GM12878 (cell line): ENCODE results near the gene GCA. TPM values are rescaled to one million over a fixed set of nuclear protein-coding genes. Genes with fewer than 3 reads are reported as not detected.

Experiments
- ATAC-seq: fragments of 200-7000 bp; cut with Tn5 transposase; 3 replicates; pipeline ENCODE4 v1.9.1; 2020; ENCODE audit warnings: mild to moderate bottlenecking, moderate library complexity
- BruUV-seq: library from RNA; stranded (reverse); fragments of 400-500 nt; replicated peaks from 2 replicates; lab custom pipeline; 2021; lab: Mats Ljungman, UMichigan
- CTCF ChIA-PET: fragments of 300-600 bp; sonication (Branson Sonifier 250); formaldehyde crosslinking; extraction: SDS; loops from one replicate; lab custom pipeline; 2021; ENCODE audit warnings: inconsistent platforms; lab: Yijun Ruan, JAX
- POLR2A ChIA-PET: fragments of 350-600 bp; formaldehyde crosslinking; extraction: SDS; loops from one replicate; lab custom pipeline; 2021; ENCODE audit warnings: inconsistent platforms; lab: Charles Lee
- RAD21 ChIA-PET: fragments of 300-600 bp; sonication (Branson Sonifier 250); formaldehyde crosslinking; loops from one replicate; lab custom pipeline; 2023; ENCODE audit warnings: antibody characterized with exemption; ENCODE audit not compliant: unreplicated experiment; lab: Charles Lee
- SMC1A ChIA-PET: fragments of 300-600 bp; sonication (Branson Sonifier 250); formaldehyde crosslinking; loops from one replicate; lab custom pipeline; 2023; ENCODE audit not compliant: unreplicated experiment, uncharacterized antibody; lab: Charles Lee
- DNase-seq: peaks from one replicate; pipeline ENCODE4 v3.0.0-alpha.2; 2011; ENCODE audit warnings: low read depth, low spot score
- FAIRE-seq: peaks from 3 replicates; lab custom pipeline; 2011; peaks lifted over from hg19 to GRCh38; lab: Jason Lieb, UNC
- H2AFZ ChIP-seq: 2 replicates; pipeline ENCODE4 v1.6.0; 2011; ENCODE audit warnings: low read depth, low read length, control low read depth; ENCODE audit not compliant: control insufficient read depth
- H3K27ac ChIP-seq: 2 replicates; pipeline ENCODE4 v1.5.1; 2011; ENCODE audit warnings: control low read depth; ENCODE audit not compliant: control insufficient read depth, insufficient read depth
- H3K27me3 ChIP-seq, 2 experiments: replicated peaks in 1 of 2; 2 replicates each; pipeline versions ENCODE4 v1.6.0 to v1.6.1; 2011; ENCODE audit warnings: low read length in 1 of 2; ENCODE audit not compliant: control insufficient read depth in 2 of 2, insufficient read depth in 2 of 2
- H3K36me3 ChIP-seq, 2 experiments: 2 replicates each; pipeline ENCODE4 v1.5.1; 2011; ENCODE audit warnings: low read length in 1 of 2; ENCODE audit not compliant: control insufficient read depth in 2 of 2, insufficient read depth in 2 of 2
- H3K4me1 ChIP-seq: 2 replicates; pipeline ENCODE4 v1.6.1; 2011; ENCODE audit warnings: mild to moderate bottlenecking, low read length, moderate library complexity, mixed read lengths; ENCODE audit not compliant: control insufficient read depth, insufficient read depth
- H3K4me2 ChIP-seq: 2 replicates; pipeline ENCODE4 v1.6.0; 2011; ENCODE audit warnings: control low read depth; ENCODE audit not compliant: control insufficient read depth, insufficient read depth
- H3K4me3 ChIP-seq: fragments of 200-600 bp; sonication (generic); 2 replicates; pipeline ENCODE4 v1.5.1; 2016
- H3K79me2 ChIP-seq: 2 replicates; pipeline ENCODE4 v1.6.0; 2011; ENCODE audit warnings: low read length; ENCODE audit not compliant: control insufficient read depth, insufficient read depth
- H3K9ac ChIP-seq: 2 replicates; pipeline ENCODE4 v1.8.0; 2011; ENCODE audit warnings: low read length, control low read depth, mixed read lengths; ENCODE audit not compliant: control insufficient read depth, insufficient read depth
- H3K9me3 ChIP-seq: replicated peaks from 3 replicates; pipeline ENCODE4 v1.5.1; 2011; ENCODE audit warnings: mild to moderate bottlenecking, low read length; ENCODE audit not compliant: control insufficient read depth, insufficient read depth
- H4K20me1 ChIP-seq: 2 replicates; pipeline ENCODE4 v1.6.0; 2011; ENCODE audit not compliant: control insufficient read depth, insufficient read depth
- ASH2L ChIP-seq: fragments of 300-600, 200-600 bp; sonication (generic); IDR thresholded peaks from 2 replicates; pipeline ENCODE4 v1.6.1; 2017; ENCODE audit warnings: low read depth, mild to moderate bottlenecking, borderline replicate concordance
- CBX5 ChIP-seq: sonication (generic); IDR thresholded peaks from 2 replicates; pipeline ENCODE4 v1.6.1; 2016; ENCODE audit warnings: low read depth, moderate library complexity, mild to moderate bottlenecking, inconsistent platforms
- EED ChIP-seq: sonication (generic); IDR thresholded peaks from 2 replicates; pipeline ENCODE4 v1.6.1; 2016; ENCODE audit warnings: antibody characterized with exemption, low read depth
- FOXM1 ChIP-seq: IDR thresholded peaks from 2 replicates; pipeline ENCODE4 v1.6.1; 2012; ENCODE audit warnings: low read depth, mild to moderate bottlenecking, inconsistent platforms, low read length, moderate library complexity
- HDGF ChIP-seq: fragments of 450-650 bp; IDR thresholded peaks from 2 replicates; pipeline ENCODE4 v1.6.1; 2016; ENCODE audit warnings: antibody characterized with exemption
- MEF2B ChIP-seq: fragments of 450-650 bp; IDR thresholded peaks from 2 replicates; pipeline ENCODE4 v1.6.1; 2018; ENCODE audit warnings: mild to moderate bottlenecking, moderate library complexity; ENCODE audit not compliant: partially characterized antibody, poor library complexity, severe bottlenecking
- NFIC ChIP-seq: IDR thresholded peaks from 2 replicates; pipeline ENCODE4 v1.6.1; 2012; ENCODE audit warnings: low read depth, mild to moderate bottlenecking, inconsistent platforms, low read length, moderate library complexity
- POU2F2 ChIP-seq: IDR thresholded peaks from 3 replicates; pipeline ENCODE4 v1.6.1; 2011; ENCODE audit warnings: low read depth, mild to moderate bottlenecking, low read length, borderline replicate concordance
- RAD21 ChIP-seq: IDR thresholded peaks from 2 replicates; pipeline ENCODE4 v1.6.1; 2011; ENCODE audit warnings: mild to moderate bottlenecking, low read depth, low read length, moderate library complexity; ENCODE audit not compliant: insufficient read depth
- SMAD1 ChIP-seq: fragments of 450-650 bp; IDR thresholded peaks from 2 replicates; pipeline ENCODE4 v1.6.1; 2018; ENCODE audit warnings: mild to moderate bottlenecking, low read depth; ENCODE audit not compliant: partially characterized antibody
- SMC3 ChIP-seq: IDR thresholded peaks from 2 replicates; pipeline ENCODE4 v1.6.1; 2011; ENCODE audit warnings: low read length, improper control_type of control experiment, borderline replicate concordance
- USF1 ChIP-seq: IDR thresholded peaks from 2 replicates; pipeline ENCODE4 v1.6.1; 2011; ENCODE audit warnings: borderline replicate concordance, low read depth, mild to moderate bottlenecking, moderate library complexity, mixed read lengths, low read length; ENCODE audit not compliant: insufficient read depth; ENCODE audit errors: extremely low read length
- ZBED1 ChIP-seq: IDR thresholded peaks from 2 replicates; pipeline ENCODE4 v1.6.1; 2016; ENCODE audit warnings: borderline replicate concordance
- ZNF24 ChIP-seq: fragments of 450-650 bp; IDR thresholded peaks from 2 replicates; pipeline ENCODE4 v1.6.1; 2017; ENCODE audit warnings: antibody characterized with exemption, mild to moderate bottlenecking
- WGBS: methylation state at CpG from one replicate; pipeline ENCODE4 v1.1.6; 2016; ENCODE audit warnings: low lambda C conversion rate; ENCODE audit not compliant: insufficient replicate concordance, insufficient coverage; ENCODE audit errors: missing lambda C conversion rate; 5-methylcytosine and 5-hydroxymethylcytosine counted together
- in situ Hi-C: fragments of 300-500 bp; cut with MboI; formaldehyde crosslinking; loops from 9 replicates; pipeline ENCODE4 v1.14.3; 2018; ENCODE audit warnings: mixed read lengths
- intact Hi-C: fragments of 100-400 bp; cut with micrococcal nuclease; formaldehyde crosslinking; loops from one replicate; pipeline ENCODE4 v1.14.2; 2022; ENCODE audit not compliant: unreplicated experiment
- polyA plus RNA-seq, 11 experiments: library from polyadenylated mRNA; depleted of rRNA in 4 of 11; unstranded in 6 of 11; stranded (reverse) in 5 of 11; fragments of >200 nt; fragmentation: Nextera tagmentation in 4 of 11; fragmentation: Illumina TruSeq in 1 of 11; extraction: Ambion mirVana in 4 of 11; extraction: Trizol in 1 of 11; gene quantifications; 1 replicate in 1 of 11; 2 replicates in 10 of 11; pipeline versions ENCODE4 v1.2.1 to v1.2.3, GENCODE V29; 2011 to 2016; ENCODE audit warnings: inconsistent platforms in 2 of 11, missing spikeins in 2 of 11, low read depth in 1 of 11
- total RNA-seq, 4 experiments: library from RNA; depleted of rRNA in 3 of 4; stranded (reverse); fragments of >200 nt in 3 of 4; fragmentation: Illumina TruSeq in 1 of 4; extraction: Trizol in 1 of 4; gene quantifications; 2 replicates each; pipeline versions ENCODE4 v1.2.1 to v1.2.3, GENCODE V29; 2013 to 2021

GCA gene
- total and polyA plus RNA-seq, 10 of the 15 experiments (the other 5 are each of a cell fraction or from before 2014, with no cell fraction given) = 20.6 to 81.9 (median 32.0) TPM

GRCh38 chr2:162300266-162300665, 43.7 kb upstream of the GCA start:
- FAIRE-seq (no peak), DNase-seq (no peak), ATAC-seq (no peak)
- Histone ChIP-seq H3K27me3 (no peaks in the 10 kb centered on the region), H3K79me2 (no peaks in the 10 kb centered on the region), H3K27ac (no peak overlapping the region), H3K4me3 (no peak overlapping the region), H4K20me1 (no peaks in the 10 kb centered on the region), H3K9me3 (no peaks in the 10 kb centered on the region), H3K9ac (no peak overlapping the region), H3K4me1 (no peaks in the 10 kb centered on the region), H2AFZ (no peak overlapping the region), H3K4me2 (no peak overlapping the region), H3K36me3 (peaks cover 0 to 26% of the 10 kb centered on the region in 2 experiments; a peak in 2 of 4 replicates)
- CTCF ChIA-PET = interaction anchor here (0.8 to 18.0 kb wide), 12 partner anchors 5 to 147 kb away, joined by 3 to 316 read pairs (median 25); partner anchors contain the start of genes GCA and IFIH1
- SMC1A ChIA-PET = interaction anchor here (0.7 to 8.5 kb wide), 9 partner anchors 9 to 80 kb away, joined by 3 to 84 read pairs (median 3); no protein-coding TSS in a partner anchor
- POLR2A ChIA-PET = interaction anchor here (0.5 kb wide), 1 partner anchor 40 kb away, joined by 3 read pairs; no protein-coding TSS in a partner anchor
- in situ Hi-C loops = loop anchor here (25.0 kb wide), 1 partner anchor 913 kb away; no protein-coding TSS in a partner anchor
- RAD21 ChIA-PET = interaction anchor here (1.6 to 6.0 kb wide), 5 partner anchors 19 to 175 kb away, joined by 5 to 34 read pairs (median 9); no protein-coding TSS in a partner anchor
- no peak for TF ChIP-seq SMAD1
- TF ChIP-seq EED = no peak
- intact Hi-C loops = no loop called here
- no TSS peak for BruUV-seq

GRCh38 chr2:162301151-162301804, 42.7 kb upstream of the GCA start:
- RAD21 ChIA-PET = interaction anchor here (1.0 to 6.0 kb wide), 5 partner anchors 17 to 191 kb away, joined by 3 to 34 read pairs (median 6); partner anchors contain the start of gene IFIH1
- POLR2A ChIA-PET = interaction anchor here (1.2 to 3.4 kb wide), 2 partner anchors 18 to 33 kb away, joined by 5 to 12 read pairs; partner anchors contain the start of gene IFIH1
- Histone ChIP-seq H3K79me2 (no peaks in the 10 kb centered on the region; the same call in 1 of the 2 replicates), H3K27ac (no peak overlapping the region), H3K4me1 (no peaks in the 10 kb centered on the region), H3K9ac (no peak overlapping the region), H3K4me2 (no peak overlapping the region), H3K36me3 (peaks cover 0 to 29% of the 10 kb centered on the region in 2 experiments; a peak in 2 of 4 replicates), H2AFZ (no peak overlapping the region), H4K20me1 (no peaks in the 10 kb centered on the region), H3K4me3 (no peak overlapping the region), H3K9me3 (no peaks in the 10 kb centered on the region), H3K27me3 (no peaks in the 10 kb centered on the region)
- peak; percentile 84 for ATAC-seq
- in situ Hi-C loops = loop anchor here (25.0 kb wide), 1 partner anchor 914 kb away; no protein-coding TSS in a partner anchor
- BruUV-seq = no TSS peak
- DNase-seq = no peak
- SMC1A ChIA-PET = interaction anchor here (0.6 to 8.5 kb wide), 11 partner anchors 11 to 493 kb away, joined by 3 to 84 read pairs (median 4); no protein-coding TSS in a partner anchor
- CTCF ChIA-PET = interaction anchor here (0.6 to 18.0 kb wide), 18 partner anchors 4 to 484 kb away, joined by 3 to 316 read pairs (median 6); partner anchors contain the start of genes GCA and IFIH1
- no peak for FAIRE-seq
- intact Hi-C loops = no loop called here
- 16% methylated on average over 6 of the region's 6 CpGs for WGBS
- TF ChIP-seq ZNF24 (no peak), SMC3 (peak; percentile 36; the same call in 1 of the 2 replicates), MEF2B (no peak), POU2F2 (peak; percentile 91; the same call in 2 of the 3 replicates), CBX5 (no peak), ZBED1 (no peak), USF1 (no peak), FOXM1 (no peak), ASH2L (no peak), NFIC (no peak), HDGF (no peak), RAD21 (peak; percentile 59)
